Stimulated activated CD4-positive, alpha-beta T cell treated with anti-CD3 and anti-CD28 coated beads, TNF-alpha, amount 100 ng/mL, for 1 hour (primary cell): ENCODE data around the gene FRYL.
"Not testable (repeated sequence)": the region's sequence is repeated elsewhere in the genome, so short reads cannot be mapped to it uniquely, and the experiment has no call there.

Experiments
- DNase-seq, 3 donors: peaks; one replicate each; pipeline ENCODE4 v3.0.0-alpha.2; 2020; ENCODE audit warnings: low read depth in 3 of 3, low spot score in 1 of 3

The FRYL gene

DNA sequence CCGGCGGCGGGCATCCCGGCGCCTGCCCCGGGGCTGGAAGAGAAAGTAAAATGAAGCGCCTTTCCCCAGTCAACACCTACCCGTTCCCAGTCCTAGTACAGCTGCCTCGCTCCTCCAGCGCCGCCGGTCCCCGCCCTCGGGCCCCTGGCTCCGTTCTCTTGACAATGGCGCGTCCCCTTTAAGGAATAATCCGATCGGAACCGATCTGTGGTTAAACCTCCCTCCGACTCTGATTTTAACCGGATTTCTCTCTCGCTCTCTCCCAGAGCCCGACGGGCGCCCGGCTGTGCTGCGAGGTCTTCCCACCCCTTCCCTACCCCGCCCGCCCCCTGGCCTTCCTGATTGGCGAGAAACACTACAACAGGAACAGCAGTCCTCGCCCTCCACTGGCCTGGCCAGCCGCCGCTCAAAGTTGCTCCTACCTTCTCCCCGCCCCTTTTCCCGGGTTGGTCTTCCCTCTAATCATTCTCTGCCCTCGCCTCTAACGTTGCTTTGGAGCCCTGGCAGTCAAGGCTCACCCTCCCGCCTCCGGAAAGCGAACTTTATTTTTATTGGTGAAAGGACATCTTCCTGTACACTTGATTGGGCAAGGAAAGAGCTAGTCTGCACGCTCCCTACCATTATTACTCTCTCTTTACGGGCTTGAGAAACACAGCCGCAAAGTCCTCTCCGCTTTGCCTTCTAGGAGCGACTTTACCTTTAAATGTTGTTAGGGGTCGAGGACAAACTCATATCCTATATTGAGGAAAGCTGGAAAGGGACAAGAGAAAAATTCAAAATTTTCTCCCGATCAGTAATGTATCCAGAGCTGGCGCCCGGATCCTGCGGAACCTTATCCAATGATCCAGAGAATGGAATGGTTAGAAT lies at the start of gene FRYL:
FRYL (minus strand) TSS at position 282 of the 867 bp plus-strand sequence. CDS start 145,869 bp downstream, outside the sequence.
- DNase-seq: peak; percentile 89 to 94 (median 94)

DNA sequence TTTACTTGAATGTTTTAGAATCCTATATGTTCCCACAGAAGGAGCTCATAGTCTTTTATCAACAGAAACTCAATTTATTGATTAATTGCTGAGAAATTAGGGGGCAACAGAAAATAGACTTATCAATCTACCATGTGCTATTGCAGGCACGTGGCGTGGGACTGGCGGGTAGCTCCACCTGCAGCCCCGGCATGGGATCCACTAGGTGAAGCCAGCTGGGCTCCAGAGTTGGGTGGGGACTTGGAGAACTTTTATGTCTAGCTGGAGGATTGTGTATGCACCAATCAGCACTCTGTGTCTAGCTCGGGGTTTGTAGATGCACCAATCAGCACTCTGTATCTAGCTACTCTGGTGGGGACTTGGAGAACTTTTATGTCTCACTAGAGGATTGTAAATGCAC lies 47.5 kb upstream of the FRYL start:
- DNase-seq: no peak

DNA sequence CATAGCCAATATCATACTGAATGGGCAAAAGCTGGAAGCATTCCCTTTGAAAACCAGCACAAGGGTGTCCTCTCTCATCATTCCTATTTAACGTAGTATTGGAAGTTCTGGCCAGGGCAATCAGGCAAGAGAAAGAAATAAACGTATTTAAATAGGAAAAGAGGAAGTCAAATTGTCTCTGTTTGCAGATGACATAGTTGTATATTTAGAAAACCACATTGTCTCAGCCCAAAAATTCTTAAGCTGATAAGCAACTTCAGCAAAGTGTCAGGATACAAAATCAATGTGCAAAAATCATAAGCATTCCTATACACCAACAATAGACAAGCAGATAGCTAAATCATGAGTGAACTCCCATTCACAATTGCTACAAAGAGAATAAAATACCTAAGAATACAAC lies 41.4 kb upstream of the FRYL start:
- DNase-seq: not testable (repeated sequence)

DNA sequence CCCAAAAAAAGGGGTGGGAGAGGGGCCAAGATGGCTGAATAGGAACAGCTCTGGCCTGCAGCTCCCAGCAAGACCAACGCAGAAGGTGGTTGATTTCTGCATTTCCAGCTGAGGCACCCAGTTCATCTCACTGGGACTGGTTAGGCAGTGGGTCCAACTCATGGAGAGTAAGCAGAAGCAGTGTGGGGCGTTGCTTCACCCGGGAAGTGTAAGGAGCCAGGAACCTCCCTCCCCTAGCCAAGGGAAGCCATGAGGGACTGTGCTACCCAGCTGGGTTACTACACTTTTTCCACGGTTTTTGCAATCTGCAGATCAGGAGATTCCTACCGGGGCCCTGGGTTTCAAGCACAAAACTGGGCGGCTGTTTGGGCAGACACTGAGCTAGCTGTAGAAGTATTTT lies 36.9 kb upstream of the FRYL start:
- no peak for DNase-seq

DNA sequence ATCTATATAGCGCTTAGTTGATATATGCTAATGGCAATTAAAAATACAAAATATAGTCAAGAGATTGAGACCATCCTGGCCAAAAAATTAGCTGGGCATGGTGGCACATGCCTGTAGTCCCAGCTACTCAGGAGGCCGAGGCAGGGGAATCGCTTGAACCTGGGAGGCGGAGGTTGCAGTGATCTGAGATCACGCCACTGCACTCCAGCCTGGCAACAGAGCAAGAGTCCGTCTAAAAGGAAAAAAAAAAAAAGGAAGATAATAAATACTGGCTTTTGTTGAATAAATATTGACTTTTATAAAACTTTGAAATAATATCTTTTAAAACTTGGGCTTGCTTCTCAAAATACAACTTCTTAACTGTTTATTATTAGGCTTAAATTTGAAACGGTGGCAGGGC lies 36.2 kb upstream of the FRYL start:
- not testable (repeated sequence) for DNase-seq

DNA sequence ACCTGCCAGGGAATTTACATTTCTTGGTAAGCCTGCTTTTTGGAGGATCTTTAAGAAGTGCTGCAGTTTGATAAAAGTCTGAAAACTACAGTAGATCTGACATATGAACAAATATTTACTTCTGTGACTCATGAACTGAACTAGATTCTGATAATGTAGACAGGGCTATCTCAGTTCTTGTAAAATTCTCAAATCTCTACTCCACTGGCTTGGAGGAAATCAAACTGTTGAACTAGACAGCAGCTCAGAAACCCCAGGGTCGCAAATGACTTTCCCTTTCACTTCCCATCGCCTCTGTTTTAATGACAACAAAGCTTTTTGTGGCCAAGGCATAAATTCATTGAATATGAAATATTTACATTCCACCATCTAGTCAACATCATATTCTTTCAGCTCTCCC lies 35.4 kb upstream of the FRYL start:
- no peak for DNase-seq

DNA sequence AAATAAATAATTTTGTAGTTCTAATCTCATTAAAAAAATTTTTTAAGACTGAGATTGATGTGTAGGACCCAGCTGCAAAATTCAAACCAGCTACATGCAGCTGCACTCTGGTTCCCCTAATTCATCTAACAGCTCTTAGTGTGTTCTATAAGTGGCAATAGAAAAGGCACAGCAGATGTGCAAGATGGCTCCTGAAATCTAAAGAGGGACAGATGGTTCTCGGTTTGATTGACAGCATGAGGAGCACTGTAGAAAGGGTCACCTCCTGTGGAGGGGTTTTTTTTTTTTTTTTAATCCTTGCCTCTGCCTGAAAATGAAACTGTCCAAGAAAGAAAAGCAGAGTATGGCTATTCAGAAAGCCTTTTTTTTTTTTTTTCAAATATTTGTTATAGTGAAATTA lies 33.9 kb upstream of the FRYL start:
- DNase-seq: no peak

DNA sequence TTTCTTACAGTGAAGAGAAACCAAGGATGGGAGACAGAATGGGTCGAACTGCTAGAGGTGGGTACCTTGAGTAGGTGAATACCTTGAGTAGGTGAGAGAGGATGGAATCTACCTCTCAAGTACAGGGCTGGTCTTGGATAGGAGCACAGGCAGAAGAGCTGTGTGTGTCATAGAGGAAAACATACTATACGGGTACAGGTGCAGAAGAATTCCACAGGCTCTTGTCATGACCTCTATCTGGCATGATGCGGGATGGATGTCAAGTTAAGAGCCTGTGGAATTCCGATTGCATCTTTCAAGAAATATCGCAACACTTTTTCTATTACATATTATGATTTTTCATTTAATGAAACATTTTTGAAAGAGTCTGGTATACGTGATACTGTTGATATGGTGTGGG lies 32.8 kb upstream of the FRYL start:
- no peak for DNase-seq

DNA sequence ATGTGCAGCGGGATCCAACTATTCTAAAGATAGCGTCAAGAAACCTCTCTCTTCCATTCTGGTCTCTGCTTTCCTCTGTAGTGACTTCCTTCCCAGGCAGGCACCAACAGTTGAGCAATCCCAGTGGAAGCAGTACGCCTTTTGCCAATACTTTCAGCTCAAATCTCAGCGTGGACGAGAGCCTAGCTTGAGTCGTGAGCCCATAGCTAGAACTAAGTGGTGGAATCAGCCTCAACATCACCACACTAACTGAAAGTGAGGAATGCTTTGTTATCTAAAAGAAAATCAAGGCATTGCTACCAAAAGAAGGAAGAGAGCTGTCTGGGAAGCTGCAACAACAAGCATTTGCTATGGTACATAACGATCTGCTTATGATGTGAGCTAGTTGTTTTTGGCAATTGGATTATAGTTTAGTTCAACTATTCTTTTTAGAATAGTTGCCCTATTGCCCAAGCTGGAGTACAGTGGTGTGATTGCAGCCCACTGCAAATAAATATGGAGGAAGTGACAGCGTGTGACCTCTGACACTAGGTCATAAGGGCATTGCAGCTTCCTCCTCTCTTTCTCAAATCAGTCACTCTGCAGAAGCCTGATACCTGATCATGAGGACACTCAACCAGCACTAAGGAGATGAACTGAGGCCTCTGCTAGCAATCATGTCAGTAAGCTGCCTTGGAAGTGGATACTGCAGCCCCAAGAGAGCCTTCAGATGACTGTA lies 24.7 kb upstream of the FRYL start:
- no peak for DNase-seq

DNA sequence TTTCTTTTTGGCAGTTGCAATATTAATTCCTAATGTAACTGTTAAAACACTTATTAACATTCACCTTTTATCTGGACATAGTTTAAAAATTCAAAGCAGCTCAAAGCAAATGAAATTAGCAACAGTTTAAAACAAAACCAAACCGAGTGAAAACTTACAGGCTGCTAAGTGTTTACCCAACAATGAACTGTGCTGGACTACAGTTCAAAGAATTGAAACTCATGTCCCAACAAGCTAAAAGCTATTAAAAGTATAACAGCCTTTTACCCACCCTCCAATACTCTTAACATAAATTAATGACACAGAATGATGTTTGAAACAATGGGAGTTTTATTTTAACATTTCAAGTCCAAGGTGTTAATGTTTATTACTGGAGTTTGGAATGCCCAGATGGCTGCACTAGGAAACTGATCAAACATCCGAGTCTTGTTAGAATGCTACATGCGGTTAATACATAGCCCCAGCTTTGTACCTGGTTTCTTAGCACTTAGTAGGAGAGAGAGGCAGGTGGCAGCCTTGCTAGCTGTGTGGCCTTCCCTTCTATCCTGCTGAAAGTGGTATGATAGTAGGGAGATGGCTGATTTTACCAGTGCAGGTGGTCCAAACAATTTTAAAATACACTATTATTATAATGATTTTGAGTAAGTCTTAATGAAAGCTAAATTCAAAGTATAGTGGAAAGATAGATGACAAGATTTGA lies 21.1 kb upstream of the FRYL start:
- DNase-seq: no peak

DNA sequence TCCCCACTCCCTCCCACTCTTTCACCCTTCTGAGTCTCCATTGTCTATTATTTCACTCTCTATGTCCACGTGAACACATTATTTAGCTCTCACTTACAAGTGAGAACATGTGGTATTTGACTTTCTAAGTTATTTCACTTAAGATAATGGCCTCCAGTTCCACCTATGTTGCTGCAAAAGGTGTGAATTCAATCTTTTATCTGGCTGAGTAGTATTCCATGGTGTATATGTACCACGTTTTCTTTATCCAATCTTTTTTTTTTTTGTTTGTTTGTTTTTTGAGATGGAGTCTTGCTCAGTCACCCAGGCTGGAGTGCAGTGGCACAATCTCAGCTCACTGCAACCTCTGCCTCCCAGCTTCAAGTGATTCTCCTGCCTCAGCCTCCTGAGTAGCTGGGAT lies 20.1 kb upstream of the FRYL start:
- DNase-seq: not testable (repeated sequence)

DNA sequence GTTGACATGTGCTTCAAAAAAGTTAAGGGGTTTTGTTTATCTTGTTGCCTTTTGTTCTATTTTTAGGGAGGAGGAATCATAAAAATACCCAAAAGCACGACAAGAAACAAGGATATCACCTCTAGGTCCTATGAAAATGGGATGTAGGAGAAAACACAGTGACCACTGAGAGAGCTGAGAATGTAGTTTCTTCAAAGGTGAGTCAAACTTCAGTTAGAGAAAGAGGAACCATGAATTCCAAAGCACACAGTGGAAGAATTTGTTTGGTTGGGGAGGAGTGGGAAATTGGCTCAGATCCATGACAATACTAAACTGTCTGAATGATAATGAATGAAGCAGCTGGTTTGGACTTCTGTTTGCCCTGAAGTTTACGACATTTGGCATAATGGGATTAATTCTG lies 19.1 kb upstream of the FRYL start:
- no peak for DNase-seq

DNA sequence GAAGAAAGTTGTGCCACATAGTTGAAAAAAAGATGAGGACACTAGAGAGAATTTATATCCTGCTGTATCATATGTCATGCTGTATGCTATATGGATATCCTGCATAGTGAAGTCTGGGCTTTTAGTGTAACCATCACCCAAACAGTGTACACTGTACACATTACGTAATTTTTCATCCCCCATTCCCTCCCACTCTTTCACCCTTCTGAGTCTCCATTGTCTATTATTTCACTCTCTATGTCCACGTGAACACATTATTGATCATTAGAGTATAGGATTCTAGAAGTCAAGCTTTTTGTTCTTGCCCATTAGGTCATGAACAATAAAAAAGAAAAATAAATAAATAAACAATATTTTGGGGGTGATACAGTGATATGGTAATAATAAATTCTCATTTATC lies 18.0 kb upstream of the FRYL start:
- no peak for DNase-seq

DNA sequence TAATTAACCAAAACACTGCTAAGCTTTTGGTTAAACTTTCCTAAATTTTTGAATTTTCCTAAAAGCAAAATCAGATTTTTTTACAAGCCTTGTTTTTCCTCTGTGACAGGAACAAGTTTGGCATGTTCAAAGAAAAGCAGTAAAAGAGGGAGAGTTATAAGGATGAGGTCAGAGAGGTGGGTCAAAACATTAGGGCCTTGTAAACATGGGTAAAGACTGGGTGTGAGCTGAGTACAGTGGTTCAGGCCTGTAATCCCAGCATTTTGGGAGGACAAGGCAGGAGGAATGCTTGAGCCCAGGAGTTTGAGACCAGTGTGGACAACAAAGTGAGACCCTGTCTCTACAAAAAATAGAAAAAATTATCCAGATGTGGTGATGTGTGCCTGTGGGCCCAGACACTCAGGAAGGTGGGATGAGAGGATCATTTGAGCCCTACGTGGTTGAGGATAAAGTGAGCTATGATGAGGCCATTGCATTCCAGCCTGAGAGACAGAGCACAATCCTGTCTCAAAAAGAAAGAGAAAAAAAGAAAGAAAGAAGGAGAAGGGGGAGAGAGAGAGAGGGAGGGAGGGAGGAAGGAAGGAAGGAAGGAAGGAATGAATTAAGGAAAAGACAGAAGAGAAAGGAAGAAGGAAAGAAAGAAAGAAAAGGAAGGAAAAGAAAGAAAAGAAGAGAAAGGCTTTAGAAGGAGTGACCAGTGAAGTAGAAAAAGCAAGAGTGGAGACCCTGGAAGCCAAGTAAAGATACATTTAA lies 17.0 kb upstream of the FRYL start:
- DNase-seq: no peak

DNA sequence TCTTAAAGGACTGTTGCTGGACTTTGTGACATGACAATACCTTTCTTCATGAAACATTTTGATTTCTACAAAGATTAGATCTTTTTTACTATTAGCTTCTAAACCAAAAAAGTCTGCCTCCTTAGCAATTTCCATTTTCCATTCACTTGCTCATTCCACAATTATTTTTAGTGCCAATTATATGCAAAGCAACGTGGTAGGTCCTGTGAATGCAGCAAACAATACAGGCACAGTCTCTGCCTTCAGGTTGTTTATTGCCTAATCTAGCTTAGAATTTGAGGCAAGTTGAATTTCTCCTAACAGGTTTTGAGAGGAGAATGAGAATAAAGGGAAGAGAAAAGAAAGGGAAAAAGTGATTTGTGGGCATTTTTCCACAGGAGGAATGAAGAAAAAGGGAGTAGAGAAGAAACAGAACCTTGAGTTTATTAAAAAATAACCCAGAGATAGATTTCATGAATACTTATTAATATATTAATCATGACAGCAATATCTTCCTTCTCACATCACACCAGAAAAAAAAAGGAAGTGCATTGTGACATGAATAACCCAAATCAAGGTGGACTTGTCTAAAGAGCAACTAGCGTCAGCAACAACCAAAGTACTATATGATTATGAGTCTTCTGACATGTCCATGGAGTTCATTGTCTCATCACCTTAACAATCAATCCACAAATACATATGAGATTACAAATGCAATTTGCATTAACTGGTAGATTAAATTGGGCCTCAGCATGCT lies 16.3 kb upstream of the FRYL start:
- DNase-seq: no peak

DNA sequence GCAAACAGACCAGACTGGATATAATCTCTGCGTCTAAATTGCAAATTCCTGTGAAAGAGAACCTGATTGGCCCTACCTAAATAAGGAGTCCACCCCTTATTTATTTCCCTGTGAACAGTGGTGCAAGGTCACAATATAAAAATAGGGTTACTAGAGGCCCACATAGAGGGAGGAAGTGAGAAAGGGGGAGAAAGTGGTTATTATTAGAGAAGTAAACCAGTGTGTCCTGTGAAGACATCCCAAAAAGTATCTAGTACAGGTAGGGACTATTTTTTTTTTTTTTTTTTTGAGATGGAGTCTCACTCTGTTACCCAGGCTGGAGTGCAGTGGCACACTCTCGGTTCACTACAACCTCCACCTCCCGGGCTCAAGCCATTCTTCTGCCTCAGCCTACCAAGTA lies 15.0 kb upstream of the FRYL start:
- DNase-seq: no peak

DNA sequence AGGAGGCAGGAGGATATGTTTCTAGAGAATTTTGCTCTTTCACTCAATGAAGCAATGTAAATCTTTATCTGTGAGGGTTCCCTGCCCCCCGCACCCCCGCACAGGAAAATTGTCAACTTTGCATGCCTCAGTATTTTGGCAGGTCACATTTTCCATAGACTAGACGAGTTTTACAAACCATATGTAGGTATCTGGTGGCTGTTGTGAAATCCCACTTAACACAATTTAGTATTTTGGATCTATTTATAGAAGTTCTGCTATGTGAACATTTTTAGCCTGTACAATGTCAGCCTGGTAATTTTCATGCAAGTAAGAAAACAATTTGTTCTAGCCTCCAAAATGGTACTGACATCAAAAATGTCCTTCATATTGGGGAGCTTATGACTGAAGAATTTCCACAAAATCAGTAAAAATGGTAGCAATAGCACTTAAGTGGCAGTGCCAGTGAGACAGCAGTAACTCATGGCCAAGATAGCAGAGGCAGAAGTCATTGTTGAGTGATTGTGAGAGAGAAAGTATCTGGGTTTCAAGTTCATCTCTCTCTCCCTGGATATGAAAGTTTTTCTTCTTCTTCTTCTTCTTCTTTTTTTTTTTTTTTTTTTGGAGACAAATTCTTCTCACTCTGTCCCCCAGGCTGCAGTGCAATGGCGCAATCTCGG lies 12.4 kb upstream of the FRYL start:
- no peak for DNase-seq

DNA sequence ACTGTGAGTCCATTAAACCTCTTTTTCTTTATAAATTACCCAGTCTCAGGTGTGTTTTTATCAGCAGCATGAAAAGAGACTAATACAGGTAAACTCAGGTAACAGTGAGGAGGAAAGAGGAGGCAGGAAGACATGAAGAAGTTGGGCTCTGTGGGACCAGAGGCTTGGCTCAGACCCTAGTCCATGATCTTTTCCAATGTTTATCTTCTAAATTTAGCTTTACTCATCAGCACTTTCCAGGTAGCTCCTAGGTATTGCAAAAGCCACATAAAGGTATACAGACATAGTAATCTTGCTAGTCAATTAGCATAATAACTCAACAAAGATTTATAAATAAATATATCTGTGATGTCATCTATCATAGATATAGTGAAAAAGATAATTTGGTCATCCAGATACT lies 11.2 kb upstream of the FRYL start:
- no peak for DNase-seq

DNA sequence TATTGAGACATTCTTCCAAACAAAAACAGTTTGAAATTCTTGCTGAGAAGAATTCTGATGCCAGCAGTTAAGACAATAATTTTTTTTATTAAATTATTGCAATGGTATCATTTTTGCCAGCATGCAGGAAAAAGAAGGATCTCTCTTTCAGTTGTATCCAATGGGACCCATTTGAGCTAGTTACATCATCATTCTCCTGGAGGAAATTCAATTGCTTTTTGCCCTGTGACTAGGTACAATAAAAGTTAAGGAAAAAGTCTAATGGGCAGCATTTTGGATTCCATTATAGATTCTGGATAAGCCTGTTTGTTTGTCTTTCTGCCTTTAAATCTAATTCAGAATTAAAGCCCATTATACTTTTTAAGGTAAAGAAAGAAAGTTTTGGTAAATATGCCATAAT lies 10.5 kb upstream of the FRYL start:
- DNase-seq: no peak

DNA sequence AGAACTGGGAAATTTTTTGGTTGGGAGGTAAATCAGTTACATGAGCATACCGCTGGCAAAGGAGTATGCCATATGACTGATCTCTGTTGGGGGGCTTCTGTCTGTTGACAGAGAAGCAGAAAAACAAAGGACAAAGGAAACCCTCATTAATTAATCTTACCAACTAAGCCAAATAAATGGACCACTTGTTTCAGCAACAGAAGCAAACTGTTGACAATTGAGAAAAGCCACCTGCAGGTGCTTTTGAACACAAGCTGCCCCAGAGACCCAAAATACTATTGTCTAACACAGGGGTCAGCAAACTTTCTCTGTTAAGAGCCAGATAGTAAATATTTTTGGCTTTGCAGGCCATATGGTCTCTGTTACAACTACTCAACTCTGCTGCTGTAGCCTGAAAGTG lies 7.0 kb upstream of the FRYL start:
- DNase-seq: no peak
